ENCODE measurements around the gene SLC34A1. TPM values are rescaled to one million over a fixed set of nuclear protein-coding genes. Genes with fewer than 3 reads are reported as not detected.

The SLC34A1 gene
- total and polyA plus RNA-seq, 2 donors from 2014 or later = 0.91 to 211 TPM

GRCh38 chr5:177445052-177445916 is 61.0 kb downstream of the SLC34A1 start:
- Histone ChIP-seq H3K27me3 (ENCODE audit: control insufficient read depth, insufficient read depth, low read length) (no peaks in the 10 kb centered on the region), H3K4me1 (ENCODE audit: control insufficient read depth in 2 of 3, insufficient read depth in 2 of 3, low read depth in 1 of 3, low read length in 3 of 3) (peaks cover 0 to 11% (median 6%) of the 10 kb centered on the region in 3 donors), H3K36me3 (ENCODE audit: control insufficient read depth in 2 of 3, insufficient read depth in 3 of 3, low read length in 3 of 3) (no peaks in the 10 kb centered on the region), H3K9ac (ENCODE audit: low read length in 3 of 3) (no peak overlapping the region), H3K9me3 (ENCODE audit: control insufficient read depth in 2 of 3, insufficient read depth in 1 of 3, low read length in 3 of 3) (no peaks in the 10 kb centered on the region), H3K27ac (ENCODE audit: low read depth in 2 of 2, low read length in 2 of 2) (no peak overlapping the region), H3K4me3 (ENCODE audit: low read length in 3 of 3) (no peak overlapping the region)
- no peak for FAIRE-seq
- intact Hi-C loops (cut with DNase I) = no loop called here
- TF ChIP-seq, protein P1, sequence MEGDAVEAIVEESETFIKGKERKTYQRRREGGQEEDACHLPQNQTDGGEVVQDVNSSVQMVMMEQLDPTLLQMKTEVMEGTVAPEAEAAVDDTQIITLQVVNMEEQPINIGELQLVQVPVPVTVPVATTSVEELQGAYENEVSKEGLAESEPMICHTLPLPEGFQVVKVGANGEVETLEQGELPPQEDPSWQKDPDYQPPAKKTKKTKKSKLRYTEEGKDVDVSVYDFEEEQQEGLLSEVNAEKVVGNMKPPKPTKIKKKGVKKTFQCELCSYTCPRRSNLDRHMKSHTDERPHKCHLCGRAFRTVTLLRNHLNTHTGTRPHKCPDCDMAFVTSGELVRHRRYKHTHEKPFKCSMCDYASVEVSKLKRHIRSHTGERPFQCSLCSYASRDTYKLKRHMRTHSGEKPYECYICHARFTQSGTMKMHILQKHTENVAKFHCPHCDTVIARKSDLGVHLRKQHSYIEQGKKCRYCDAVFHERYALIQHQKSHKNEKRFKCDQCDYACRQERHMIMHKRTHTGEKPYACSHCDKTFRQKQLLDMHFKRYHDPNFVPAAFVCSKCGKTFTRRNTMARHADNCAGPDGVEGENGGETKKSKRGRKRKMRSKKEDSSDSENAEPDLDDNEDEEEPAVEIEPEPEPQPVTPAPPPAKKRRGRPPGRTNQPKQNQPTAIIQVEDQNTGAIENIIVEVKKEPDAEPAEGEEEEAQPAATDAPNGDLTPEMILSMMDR (IDR thresholded peaks at IDR 0.05; ENCODE audit: borderline replicate concordance, extremely low read depth, insufficient read depth) = no peak
- no peak for DNase-seq

DNA sequence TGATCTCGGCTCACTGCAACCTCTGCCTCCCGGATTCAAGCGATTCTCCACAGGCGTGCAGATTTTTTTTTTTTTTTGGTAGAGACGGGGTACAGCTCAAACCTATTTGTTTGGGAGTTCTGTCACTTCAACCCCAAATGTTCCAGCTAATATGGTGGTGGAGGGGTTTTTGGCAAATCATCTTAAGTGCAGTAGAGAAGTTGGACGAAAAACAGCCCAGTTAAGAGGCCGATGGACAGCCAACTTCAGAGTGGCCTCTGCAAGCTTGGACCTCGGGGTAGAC is 61.6 kb downstream of the SLC34A1 start:
- Histone ChIP-seq H3K27ac (ENCODE audit: low read depth in 2 of 2, low read length in 2 of 2) (no peak overlapping the region), H3K4me3 (ENCODE audit: low read length in 3 of 3) (peak overlapping the region in 1 of 3 donors; percentile 48), H3K9ac (ENCODE audit: low read length in 3 of 3) (peak overlapping the region in 1 of 3 donors; percentile 19), H3K27me3 (ENCODE audit: control insufficient read depth, insufficient read depth, low read length) (no peaks in the 10 kb centered on the region), H3K9me3 (ENCODE audit: control insufficient read depth in 2 of 3, insufficient read depth in 1 of 3, low read length in 3 of 3) (no peaks in the 10 kb centered on the region), H3K36me3 (ENCODE audit: control insufficient read depth in 2 of 3, insufficient read depth in 3 of 3, low read length in 3 of 3) (no peaks in the 10 kb centered on the region), H3K4me1 (ENCODE audit: control insufficient read depth in 2 of 3, insufficient read depth in 2 of 3, low read depth in 1 of 3, low read length in 3 of 3) (peaks cover 0 to 11% (median 6%) of the 10 kb centered on the region in 3 donors)
- no peak for FAIRE-seq
- DNase-seq = no peak
- TF ChIP-seq, protein P1 (IDR thresholded peaks at IDR 0.05; ENCODE audit: borderline replicate concordance, extremely low read depth, insufficient read depth) = no peak
- intact Hi-C loops (cut with DNase I) = no loop called here

DNA sequence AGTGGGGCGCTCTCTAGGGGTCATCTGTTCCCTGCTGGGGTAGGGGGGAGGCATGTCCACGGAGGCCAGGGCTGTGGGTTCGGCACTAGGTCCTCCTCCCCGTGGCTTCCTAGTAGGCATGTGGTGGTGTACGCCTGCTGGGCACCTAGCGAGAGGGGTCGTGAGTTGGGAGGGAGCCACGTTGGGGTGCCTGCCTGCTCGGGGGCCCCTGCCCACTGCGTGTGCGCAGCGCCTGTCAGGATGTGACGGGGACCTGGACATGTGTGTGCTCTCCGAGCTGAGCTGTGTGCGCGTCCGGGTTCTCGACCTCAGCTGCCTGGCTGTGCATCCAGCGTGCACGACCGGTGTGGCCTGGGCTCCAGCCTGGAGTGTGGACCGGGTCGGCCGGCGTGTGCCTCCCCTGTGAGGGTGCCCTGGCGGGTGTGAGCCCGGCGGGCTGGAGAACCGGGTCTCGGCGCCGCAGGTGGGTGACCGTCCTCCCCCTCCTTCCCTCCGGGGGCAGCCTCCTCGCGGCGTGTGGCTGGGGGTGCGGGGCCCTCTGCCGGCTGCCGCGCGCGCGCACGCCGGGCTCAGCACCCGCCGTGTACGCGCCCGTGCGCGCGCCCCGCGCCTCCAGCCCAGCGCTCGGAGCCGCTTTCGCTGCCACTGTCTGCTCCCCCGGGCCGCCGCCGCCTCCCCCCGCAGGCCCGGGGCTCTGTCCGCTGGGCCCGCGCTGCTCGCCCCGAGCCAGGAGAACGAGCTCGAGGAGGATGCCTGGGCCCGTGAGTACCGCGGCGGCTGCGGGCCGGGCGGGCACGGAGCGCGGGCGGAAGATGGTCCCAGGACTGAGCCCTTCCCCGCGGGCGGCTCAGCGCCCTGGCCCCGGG is 62.2 kb downstream of the SLC34A1 start, which contains the start of gene PRR7:
TSS of gene PRR7 (plus strand) at position 615 of the 866 bp plus-strand sequence. CDS start 8,254 bp downstream, outside the sequence.
- peak within 1 kb of the TSS in 1 of 3 donors; percentile 19 for H3K9ac ChIP-seq (ENCODE audit: low read length in 3 of 3)
- H3K27ac ChIP-seq (ENCODE audit: low read depth in 2 of 2, low read length in 2 of 2) = no peak within 1 kb of the TSS
- intact Hi-C loops (cut with DNase I) = no loop called here
- H3K36me3 ChIP-seq (ENCODE audit: control insufficient read depth in 2 of 3, insufficient read depth in 3 of 3, low read length in 3 of 3) = no peaks in the 10 kb centered on the region
- DNase-seq (peak; percentile 71 to 91 (median 81)), FAIRE-seq (no peak)
- peaks cover 0 to 11% (median 6%) of the 10 kb centered on the region in 3 donors for H3K4me1 ChIP-seq (ENCODE audit: control insufficient read depth in 2 of 3, insufficient read depth in 2 of 3, low read depth in 1 of 3, low read length in 3 of 3)
- no peaks in the 10 kb centered on the region for H3K27me3 ChIP-seq (ENCODE audit: control insufficient read depth, insufficient read depth, low read length)
- TF ChIP-seq, protein P1 (IDR thresholded peaks at IDR 0.05; ENCODE audit: borderline replicate concordance, extremely low read depth, insufficient read depth) = no peak
- peak within 1 kb of the TSS in 2 of 3 donors; percentile 31 to 48 for H3K4me3 ChIP-seq (ENCODE audit: low read length in 3 of 3)
- no peaks in the 10 kb centered on the region for H3K9me3 ChIP-seq (ENCODE audit: control insufficient read depth in 2 of 3, insufficient read depth in 1 of 3, low read length in 3 of 3)

Data from kidney (tissue), 14 donors.